NCI-H345 treated with DMSO at 0.1 percent for 48 hours (cell line): Measurements from ENCODE around the gene IGIP.

Experiments
- DNase-seq: peaks from one replicate; lab custom pipeline; 2025; ENCODE audit not compliant: unreplicated experiment; lab: John Stamatoyannopoulos, UW

Gene IGIP

DNA sequence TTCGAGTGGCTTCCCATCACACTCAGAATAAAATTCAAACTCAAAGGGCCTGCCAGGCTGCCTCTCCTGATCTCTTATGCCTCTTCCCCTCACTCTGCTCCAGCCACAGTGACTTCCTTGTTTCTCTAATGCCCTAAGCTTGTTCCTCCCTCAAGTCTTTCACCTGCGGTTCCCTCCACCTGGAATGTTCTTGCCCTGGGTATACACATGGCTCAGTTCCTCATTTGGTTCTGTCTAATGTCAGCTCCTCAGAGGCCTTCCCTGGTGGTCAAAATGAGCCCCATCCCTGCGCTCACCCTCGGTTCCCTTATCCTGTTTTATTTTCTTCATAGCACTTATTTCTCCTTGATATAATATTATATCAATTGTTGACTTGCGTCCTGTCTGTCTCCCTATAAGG is 36.5 kb downstream of the IGIP start:
- no peak for DNase-seq

- DNase-seq: no peak
Measured at GRCh38 chr5:140162781-140163180, 37.0 kb downstream of the IGIP start.

DNA sequence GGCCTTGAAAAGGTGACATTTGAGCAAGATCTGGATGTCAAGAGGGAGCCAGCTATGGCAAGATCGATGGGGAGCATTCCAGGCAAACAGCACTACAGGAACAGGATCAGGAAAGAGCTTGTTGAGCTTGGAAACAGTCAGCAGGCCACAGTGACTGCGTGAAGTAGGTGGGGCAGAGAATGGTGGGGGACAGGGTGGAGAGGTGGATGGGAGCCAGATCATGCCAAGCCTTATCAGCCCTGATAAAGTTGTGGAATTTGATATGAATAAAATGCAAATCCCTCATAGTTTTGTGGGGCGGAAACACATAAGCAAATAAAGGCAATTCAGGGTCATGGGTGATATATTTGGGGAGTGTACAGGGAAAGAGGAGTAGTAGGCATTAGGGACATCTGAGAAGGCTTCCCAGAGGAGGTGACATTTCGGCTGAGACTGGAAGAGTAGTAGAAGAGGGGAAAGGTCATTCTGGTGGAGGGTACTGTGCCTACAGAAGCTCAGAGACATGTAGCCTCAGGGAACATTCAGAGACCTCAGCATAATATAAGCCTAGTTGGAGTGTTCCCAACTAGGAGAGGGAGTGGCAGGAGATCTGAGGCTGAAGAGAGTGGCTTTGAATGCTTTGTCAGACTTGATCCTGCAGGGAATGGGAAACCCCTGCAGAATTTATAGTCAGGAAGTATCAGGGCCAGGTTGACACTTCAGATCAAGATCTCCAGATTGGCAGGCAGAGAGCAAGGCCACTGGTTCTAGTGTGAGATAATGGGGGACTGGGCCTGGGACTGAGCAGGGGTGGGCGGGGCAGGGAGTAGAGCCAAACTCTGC is 39.6 kb downstream of the IGIP start:
- no peak for DNase-seq

DNA sequence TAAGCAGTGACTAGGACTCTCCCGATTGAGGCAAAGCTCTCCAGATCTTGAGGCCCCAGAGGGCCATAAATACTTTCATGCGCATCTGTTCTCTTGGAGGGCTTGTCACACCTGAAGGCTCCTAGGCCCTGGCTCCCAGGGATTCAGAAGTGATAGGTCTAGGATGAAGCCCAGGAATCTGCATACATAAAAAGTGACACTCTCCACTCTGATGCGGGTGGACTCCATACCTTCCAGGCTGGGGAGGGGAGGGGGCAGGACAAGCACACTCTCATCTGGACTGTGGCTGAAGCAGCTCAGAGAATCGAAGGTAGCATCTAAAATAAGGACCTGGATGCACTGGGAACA is 40.2 kb downstream of the IGIP start:
- DNase-seq: no peak

GRCh38 chr5:140166911-140167310 is 41.2 kb downstream of the IGIP start:
- no peak for DNase-seq

GRCh38 chr5:140168371-140168770 is 42.6 kb downstream of the IGIP start:
- DNase-seq: no peak

DNA sequence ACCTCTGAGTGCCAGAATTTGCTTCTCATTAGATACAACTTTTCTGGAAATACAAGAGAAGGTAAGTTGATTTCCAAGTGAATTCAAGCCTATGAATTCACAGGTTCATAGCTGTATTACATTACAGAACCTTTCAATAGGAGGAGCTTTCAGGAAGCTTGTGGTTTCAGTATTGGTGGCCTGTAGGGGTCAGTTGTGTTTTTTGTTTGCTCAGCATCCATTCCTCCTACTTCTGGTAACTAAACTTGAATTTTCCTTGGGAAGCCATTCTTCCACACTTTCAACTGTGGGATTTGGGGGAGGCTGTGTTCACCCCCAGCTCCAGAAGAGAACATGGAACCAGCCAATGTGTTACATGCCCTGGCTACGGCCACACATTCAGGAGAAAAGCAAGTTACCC is 43.7 kb downstream of the IGIP start:
- DNase-seq: no peak

GRCh38 chr5:140172483-140172882 is 46.7 kb downstream of the IGIP start:
- DNase-seq: no peak

DNA sequence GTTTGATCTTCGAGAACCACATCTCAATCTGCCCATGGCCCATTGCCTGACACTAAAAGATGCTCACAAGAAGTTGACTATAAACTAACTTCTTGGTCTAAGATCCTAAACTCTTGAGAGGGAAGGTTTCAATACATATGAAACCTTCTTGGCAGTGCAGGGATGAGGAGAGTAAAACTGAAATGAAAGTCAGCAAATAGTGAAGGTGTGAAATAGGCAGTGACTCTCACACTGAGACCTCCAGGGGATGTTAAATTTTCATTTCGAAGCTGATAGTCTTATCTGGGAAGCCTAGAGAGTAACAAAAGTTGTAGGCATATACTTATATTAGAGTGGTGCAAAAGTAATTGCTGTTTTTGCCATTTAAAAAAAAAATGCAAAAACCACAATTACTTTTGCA is 48.3 kb downstream of the IGIP start:
- DNase-seq: no peak

DNA sequence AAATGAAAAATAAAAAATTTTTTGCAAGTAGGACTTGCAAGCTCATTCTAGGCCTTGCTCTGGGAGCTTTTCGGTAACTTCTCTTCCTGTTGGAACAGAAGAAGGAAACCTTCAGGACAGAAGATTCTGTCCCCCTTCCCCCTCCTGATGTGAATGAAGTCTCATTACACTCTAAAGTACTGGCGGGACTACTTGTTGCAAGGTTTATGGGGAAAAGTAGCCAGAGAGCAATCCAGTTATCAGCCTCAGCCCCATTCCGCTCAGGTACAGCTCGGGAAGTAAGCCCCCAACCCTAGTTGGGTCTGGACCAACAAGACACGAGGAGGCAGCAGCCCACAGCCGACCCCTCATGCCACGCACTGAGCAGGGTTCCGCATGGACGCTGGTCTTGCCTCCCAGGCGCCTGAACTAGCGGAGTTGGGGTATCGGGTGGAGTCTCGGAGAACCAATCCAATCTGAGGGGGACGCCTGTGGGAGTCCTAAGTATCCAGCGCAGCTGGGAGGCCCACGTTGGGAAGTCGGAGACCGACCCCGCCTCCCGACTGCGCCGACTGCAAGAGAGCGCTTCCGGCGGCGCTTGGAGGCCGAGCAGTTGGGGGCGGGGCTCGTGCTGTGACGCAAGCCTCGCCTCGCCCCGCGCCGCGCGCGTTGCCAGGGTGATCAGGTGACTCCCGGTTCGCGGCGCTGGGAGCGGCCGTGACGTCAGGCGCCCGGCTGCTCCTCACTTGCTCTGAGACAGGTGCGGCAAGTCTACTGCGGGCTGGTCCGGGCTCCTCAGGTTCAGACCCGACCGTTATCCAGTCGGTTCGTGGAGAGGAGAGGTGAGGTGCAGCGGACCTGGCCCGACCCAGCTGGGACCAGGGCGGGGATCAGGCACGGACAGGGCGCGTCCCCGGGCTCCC is 49.0 kb downstream of the IGIP start, which contains the start of gene CYSTM1:
Gene CYSTM1, plus strand, starts transcription at position 724 of the 902 bp plus-strand sequence. CDS start 19,278 bp downstream, outside the sequence.
- DNase-seq: peak; percentile 81

GRCh38 chr5:140175367-140176030 is 49.8 kb downstream of the IGIP start:
- peak; percentile 36 for DNase-seq

DNA sequence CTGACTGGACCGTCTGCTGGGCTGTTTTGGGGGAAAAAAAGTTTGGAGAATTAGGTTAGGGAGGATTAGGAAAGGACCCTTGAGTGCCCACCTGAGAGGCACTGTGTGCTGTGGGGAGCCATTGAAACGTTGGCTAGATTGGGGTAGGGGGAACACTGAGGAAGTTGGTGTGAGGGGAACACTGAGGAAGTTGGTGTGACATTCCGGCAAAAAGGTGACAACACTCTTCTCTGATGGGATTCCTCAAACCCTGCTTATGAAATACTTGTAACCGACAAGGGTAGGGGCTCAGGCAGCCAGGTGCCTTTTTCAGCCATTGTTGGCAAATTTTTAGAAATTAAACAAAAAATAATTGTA is 50.3 kb downstream of the IGIP start:
- DNase-seq: no peak

DNA sequence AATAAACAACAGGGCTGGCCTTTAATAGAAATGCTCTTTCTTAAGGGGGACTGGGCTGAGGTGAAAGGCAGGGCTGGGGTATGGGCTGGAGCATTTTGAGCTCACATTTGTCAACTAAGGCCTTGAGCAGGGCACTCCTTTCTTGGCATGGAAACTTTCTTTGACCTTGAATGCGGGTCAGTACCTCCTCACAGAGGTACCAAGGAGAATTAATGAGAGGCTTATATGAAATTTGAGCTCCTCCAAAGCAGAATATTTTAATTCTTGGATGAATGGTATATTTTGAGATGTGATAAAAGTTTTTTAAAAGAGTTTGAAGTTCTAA is 52.3 kb downstream of the IGIP start:
- no peak for DNase-seq

DNA sequence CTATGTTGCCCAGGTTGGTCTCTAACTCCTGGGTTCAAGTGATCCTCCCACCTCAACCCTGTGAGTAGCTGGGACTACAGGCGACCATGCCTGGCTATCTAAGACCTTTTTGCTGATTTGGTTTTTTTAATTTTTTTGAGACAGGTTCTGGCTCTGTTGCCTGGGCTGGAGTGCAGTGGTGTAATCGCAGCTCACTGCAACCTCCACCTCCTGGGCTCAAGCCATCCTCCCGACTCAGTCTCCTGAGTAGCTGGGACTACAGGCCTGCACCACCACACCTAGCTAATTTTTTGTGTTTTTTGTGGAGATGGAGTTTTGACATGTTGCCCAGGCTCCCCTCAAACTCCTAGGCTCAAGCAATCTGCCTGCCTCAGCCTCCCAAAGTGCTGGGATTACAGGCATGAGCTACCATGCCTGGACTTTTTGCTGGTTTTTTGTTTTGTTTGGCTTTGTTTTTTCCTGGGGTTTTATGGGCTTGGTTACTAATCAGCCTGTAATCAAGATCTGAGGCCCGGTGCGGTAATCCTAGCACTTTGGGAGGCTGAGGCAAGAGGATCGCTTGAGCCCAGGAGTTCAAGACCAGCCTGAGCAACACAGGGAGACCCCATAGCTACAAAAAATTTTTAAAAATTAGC is 52.9 kb downstream of the IGIP start:
- no peak for DNase-seq
